Gastrocnemius medialis (tissue), 4 donors: ENCODE data around the gene PYCARD.

Source experiments
- CTCF ChIP-seq, 5 experiments: fragments of 450-650 bp in 3 of 5; fragments of 200-600 bp in 2 of 5; sonication (generic) in 2 of 5; IDR thresholded peaks in 4 of 5; conservative IDR thresholded peaks in 1 of 5; 1 replicate in 4 of 5; 2 replicates in 1 of 5; pipeline ENCODE4 v1.5.1; 2016 to 2019; ENCODE audit warnings: antibody characterized with exemption in 5 of 5, mild to moderate bottlenecking in 3 of 5, moderate library complexity in 3 of 5
- POLR2A ChIP-seq, 2 donors: fragments of 450-650 bp; IDR thresholded peaks; one replicate each; pipeline ENCODE4 v1.6.1; 2017; ENCODE audit warnings: antibody characterized with exemption in 2 of 2, mild to moderate bottlenecking in 2 of 2, moderate library complexity in 2 of 2

GRCh38 chr16:31224092-31224955 is 21.8 kb upstream of the PYCARD start:
- TF ChIP-seq CTCF (IDR thresholded peaks at IDR 0.05 in 4 of 5, conservative IDR thresholded peaks at IDR 0.05 in 1 of 5), result no peak
- TF ChIP-seq POLR2A (IDR thresholded peaks at IDR 0.05), result no peak
